SK-N-SH treated with all-trans-retinoic acid at 6 μM for 48 hours (cell line): ENCODE results near the gene FHDC1.

Experiments used
- ATAC-seq: fragments of 200-7000 bp; cut with Tn5 transposase; 3 replicates; pipeline ENCODE4 v1.9.1; 2020; ENCODE audit warnings: mild to moderate bottlenecking, moderate library complexity
- BACH2 ChIP-seq: fragments of 250-450 bp; sonication (Bioruptor Pico); IDR thresholded peaks from 2 replicates; pipeline ENCODE4 v1.9.0; 2021; ENCODE audit warnings: mild to moderate bottlenecking, borderline replicate concordance
- CREB5 ChIP-seq: fragments of 250-450 bp; sonication (Bioruptor Pico); IDR thresholded peaks from 2 replicates; pipeline ENCODE4 v1.5.1; 2020; ENCODE audit warnings: low read depth, mild to moderate bottlenecking, moderate library complexity
- ESRRG ChIP-seq: fragments of 250-450 bp; sonication (Bioruptor Pico); IDR thresholded peaks from 2 replicates; pipeline ENCODE4 v1.6.1; 2021; ENCODE audit warnings: mild to moderate bottlenecking
- GLIS3 ChIP-seq: fragments of 250-450 bp; sonication (Bioruptor Pico); IDR thresholded peaks from 2 replicates; pipeline ENCODE4 v1.5.0; 2020; ENCODE audit warnings: mild to moderate bottlenecking, moderate library complexity
- OSR1 ChIP-seq: fragments of 250-450 bp; sonication (Bioruptor Pico); IDR thresholded peaks from 2 replicates; pipeline ENCODE4 v1.8.0; 2022; ENCODE audit warnings: moderate library complexity, mild to moderate bottlenecking, inconsistent platforms
- PATZ1 ChIP-seq: fragments of 250-450 bp; sonication (Bioruptor Pico); IDR thresholded peaks from 2 replicates; pipeline ENCODE4 v1.8.0; 2020; ENCODE audit warnings: mild to moderate bottlenecking, moderate library complexity, borderline replicate concordance
- RARB ChIP-seq: fragments of 250-450 bp; sonication (Bioruptor Pico); IDR thresholded peaks from 2 replicates; pipeline ENCODE4 v1.8.0; 2021; ENCODE audit warnings: mild to moderate bottlenecking, moderate library complexity
- TCF4 ChIP-seq: fragments of 250-450 bp; sonication (Bioruptor Pico); IDR thresholded peaks from 2 replicates; pipeline ENCODE4 v1.8.0; 2021; ENCODE audit warnings: mild to moderate bottlenecking, moderate library complexity, borderline replicate concordance
- TOX ChIP-seq: fragments of 250-450 bp; sonication (Bioruptor Pico); IDR thresholded peaks from 2 replicates; pipeline ENCODE4 v1.8.0; 2021; ENCODE audit warnings: mild to moderate bottlenecking, moderate library complexity, borderline replicate concordance
- TSHZ2 ChIP-seq: fragments of 250-450 bp; sonication (Bioruptor Pico); IDR thresholded peaks from 2 replicates; pipeline ENCODE4 v1.5.0; 2020; ENCODE audit warnings: mild to moderate bottlenecking, moderate library complexity
- ZFP3 ChIP-seq: fragments of 250-450 bp; sonication (Bioruptor Pico); IDR thresholded peaks from 2 replicates; pipeline ENCODE4 v1.5.0; 2020; ENCODE audit warnings: mild to moderate bottlenecking, moderate library complexity
- ZFP30 ChIP-seq: fragments of 450-650 bp; formaldehyde crosslinking; IDR thresholded peaks from 2 replicates; pipeline ENCODE4 v1.5.0; 2022; ENCODE audit warnings: mild to moderate bottlenecking, moderate library complexity
- ZNF565 ChIP-seq: fragments of 450-650 bp; formaldehyde crosslinking; conservative IDR thresholded peaks from 2 replicates; pipeline ENCODE4 v1.5.0; 2020; ENCODE audit warnings: low read depth, mild to moderate bottlenecking, moderate library complexity
- ZNF70 ChIP-seq: fragments of 450-650 bp; formaldehyde crosslinking; IDR thresholded peaks from 2 replicates; pipeline ENCODE4 v1.5.0; 2020; ENCODE audit warnings: mild to moderate bottlenecking, moderate library complexity
- ZNF8 ChIP-seq: fragments of 450-650 bp; formaldehyde crosslinking; IDR thresholded peaks from 2 replicates; pipeline ENCODE4 v1.5.0; 2020; ENCODE audit warnings: mild to moderate bottlenecking, moderate library complexity
- TF ChIP-seq, protein P1 (sequence below): fragments of 250-450 bp; sonication (Bioruptor Pico); IDR thresholded peaks from 2 replicates; pipeline ENCODE4 v1.8.0; 2021; ENCODE audit warnings: low read depth, mild to moderate bottlenecking, moderate library complexity, borderline replicate concordance

Gene FHDC1

GRCh38 chr4:152954741-152955140, 18.6 kb downstream of the FHDC1 start:
- TF ChIP-seq GLIS3 (CRISPR knock-in tag) = no peak
- TF ChIP-seq ZNF70 (CRISPR knock-in tag) = no peak
- no peak for ATAC-seq

DNA sequence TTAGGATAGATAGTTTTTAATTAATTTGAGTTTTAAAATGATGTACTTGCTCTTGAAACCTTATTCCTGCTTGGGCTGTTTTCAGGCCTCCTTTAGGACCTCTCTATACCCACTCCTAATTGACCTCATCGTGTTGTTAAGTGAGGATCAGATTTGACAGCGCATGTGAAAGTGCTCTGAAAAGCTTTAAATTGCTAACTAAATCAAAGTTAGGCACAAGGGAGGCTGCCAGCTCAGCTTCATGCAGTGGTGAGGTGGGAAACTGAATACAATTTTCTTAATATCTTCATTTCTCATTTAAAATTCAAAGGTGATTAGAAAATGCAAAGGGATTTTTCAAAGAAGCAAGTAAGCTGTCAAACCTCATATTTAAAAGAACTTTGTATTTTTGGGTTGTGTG, 20.0 kb downstream of the FHDC1 start:
- ATAC-seq = no peak
- TF ChIP-seq TCF4 = no peak

- no peak for ATAC-seq
- TF ChIP-seq, protein P1, sequence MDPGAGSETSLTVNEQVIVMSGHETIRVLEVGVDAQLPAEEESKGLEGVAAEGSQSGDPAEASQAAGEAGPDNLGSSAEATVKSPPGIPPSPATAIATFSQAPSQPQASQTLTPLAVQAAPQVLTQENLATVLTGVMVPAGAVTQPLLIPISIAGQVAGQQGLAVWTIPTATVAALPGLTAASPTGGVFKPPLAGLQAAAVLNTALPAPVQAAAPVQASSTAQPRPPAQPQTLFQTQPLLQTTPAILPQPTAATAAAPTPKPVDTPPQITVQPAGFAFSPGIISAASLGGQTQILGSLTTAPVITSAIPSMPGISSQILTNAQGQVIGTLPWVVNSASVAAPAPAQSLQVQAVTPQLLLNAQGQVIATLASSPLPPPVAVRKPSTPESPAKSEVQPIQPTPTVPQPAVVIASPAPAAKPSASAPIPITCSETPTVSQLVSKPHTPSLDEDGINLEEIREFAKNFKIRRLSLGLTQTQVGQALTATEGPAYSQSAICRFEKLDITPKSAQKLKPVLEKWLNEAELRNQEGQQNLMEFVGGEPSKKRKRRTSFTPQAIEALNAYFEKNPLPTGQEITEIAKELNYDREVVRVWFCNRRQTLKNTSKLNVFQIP (CRISPR knock-in tag) = no peak
- TF ChIP-seq ZNF70 (CRISPR knock-in tag) (no peak), OSR1 (CRISPR knock-in tag) (no peak), TSHZ2 (CRISPR knock-in tag) (no peak), ZNF8 (CRISPR knock-in tag) (no peak), CREB5 (CRISPR knock-in tag) (no peak), PATZ1 (CRISPR knock-in tag) (no peak), RARB (no peak), ZFP3 (no peak), TOX (no peak)
Measured at GRCh38 chr4:152956650-152957436, 20.7 kb downstream of the FHDC1 start.

DNA sequence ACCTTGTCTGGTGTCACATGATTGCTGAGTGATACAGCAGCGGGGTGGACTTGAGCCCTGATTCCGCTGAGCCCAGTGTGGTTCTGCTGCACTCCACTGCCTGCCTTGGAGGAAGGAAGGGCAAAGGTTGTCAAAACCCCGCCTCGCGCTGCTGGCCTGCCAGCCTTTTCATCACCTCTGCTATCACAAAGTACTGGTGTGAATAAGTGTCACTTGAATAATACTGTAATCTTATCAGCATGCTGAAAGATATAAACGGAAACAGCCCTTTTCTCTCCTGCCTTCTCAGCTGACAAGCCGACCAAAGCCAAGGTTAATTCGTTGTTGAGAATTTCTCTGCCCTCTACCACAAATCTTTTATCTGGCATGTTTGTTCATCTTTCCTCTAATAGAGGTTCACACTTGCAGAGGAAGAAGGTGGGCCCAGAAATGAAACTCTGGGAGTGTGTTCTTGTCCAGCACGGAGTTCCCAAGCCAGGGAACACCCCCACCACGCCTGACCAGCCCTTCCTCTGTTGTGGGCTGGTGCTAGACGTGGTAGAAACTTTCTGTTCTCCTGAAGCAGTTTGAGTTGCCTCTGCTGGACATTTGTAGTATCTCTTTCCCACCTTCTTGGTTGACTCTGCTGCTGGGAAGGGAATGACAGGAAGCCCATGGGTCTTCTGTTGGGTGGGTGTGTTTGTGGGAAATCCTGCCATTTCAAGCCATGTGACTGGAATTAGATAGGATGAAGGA, 21.5 kb downstream of the FHDC1 start:
- TF ChIP-seq ZNF565 (no peak), PATZ1 (CRISPR knock-in tag) (no peak), GLIS3 (CRISPR knock-in tag) (no peak), TSHZ2 (CRISPR knock-in tag) (no peak), ESRRG (CRISPR knock-in tag) (no peak), TOX (no peak), BACH2 (CRISPR knock-in tag) (no peak), ZFP3 (no peak), ZNF70 (CRISPR knock-in tag) (no peak), ZFP30 (CRISPR knock-in tag) (no peak), OSR1 (CRISPR knock-in tag) (no peak)
- ATAC-seq = no peak
